HFFc6 (cell line): ENCODE data around the gene HHAT. TPM values are rescaled to one million over a fixed set of nuclear protein-coding genes. Genes with fewer than 3 reads are reported as not detected.
A peak's percentile ranks its signal among the peaks of the same experiment; 100 is the strongest.

Experiments used
- DNase-seq: peaks from one replicate; pipeline ENCODE4 v3.0.0-alpha.2; 2018
- H3K27ac Mint-ChIP-seq: 2 replicates; pipeline ENCODE4 v1.8.0; 2020; ENCODE audit warnings: mild to moderate bottlenecking, mixed read lengths
- H3K27me3 Mint-ChIP-seq: 2 replicates; pipeline ENCODE4 v1.8.0; 2021; ENCODE audit warnings: mild to moderate bottlenecking, moderate library complexity, mixed read lengths; ENCODE audit not compliant: insufficient read depth
- H3K36me3 Mint-ChIP-seq: 2 replicates; pipeline ENCODE4 v1.8.0; 2021; ENCODE audit warnings: low read depth, mixed read lengths
- H3K4me1 Mint-ChIP-seq: 2 replicates; pipeline ENCODE4 v1.8.0; 2020; ENCODE audit warnings: low read depth, mixed read lengths
- H3K4me3 Mint-ChIP-seq: 2 replicates; pipeline ENCODE4 v1.8.0; 2020; ENCODE audit warnings: mild to moderate bottlenecking, moderate library complexity, mixed read lengths
- H3K9me3 Mint-ChIP-seq: 2 replicates; pipeline ENCODE4 v1.8.0; 2020; ENCODE audit warnings: mild to moderate bottlenecking, mixed read lengths
- CTCF ChIP-seq: fragments of 200-600 bp; sonication (generic); IDR thresholded peaks from 2 replicates; pipeline ENCODE4 v1.5.0; 2021; ENCODE audit warnings: antibody characterized with exemption, mild to moderate bottlenecking
- total RNA-seq, 6 experiments: library from RNA; stranded (reverse); fragmentation: NEBNext Ultra II Directional; extraction: Animal tissue kit (Norgen Biotek cat#: 25700); gene quantifications; 2 replicates in 1 of 6; 3 replicates in 5 of 6; pipeline ENCODE4 v1.2.3, GENCODE V29; 2021

HHAT gene
- total RNA-seq, 6 experiments from 2014 or later = 2.8 to 3.9 (median 3.2) TPM

GRCh38 chr1:210591214-210591613 lies 262.5 kb downstream of the HHAT start:
- no peak overlapping the region for H3K27ac Mint-ChIP-seq
- H3K27me3 Mint-ChIP-seq = no peaks in the 10 kb centered on the region
- no peak for TF ChIP-seq CTCF
- H3K9me3 Mint-ChIP-seq = peaks cover 1% of the 10 kb centered on the region
- no peak overlapping the region for H3K4me3 Mint-ChIP-seq
- H3K4me1 Mint-ChIP-seq = peaks cover 9% of the 10 kb centered on the region
- no peak for DNase-seq
- peaks cover 1% of the 10 kb centered on the region for H3K36me3 Mint-ChIP-seq

- Mint-ChIP-seq H3K27me3 (no peaks in the 10 kb centered on the region; the same call in 1 of the 2 replicates), H3K9me3 (peaks cover 7% of the 10 kb centered on the region), H3K27ac (no peak overlapping the region), H3K36me3 (peaks cover 7% of the 10 kb centered on the region), H3K4me1 (peaks cover 35% of the 10 kb centered on the region), H3K4me3 (no peak overlapping the region)
- no peak for DNase-seq
- no peak for TF ChIP-seq CTCF
These were observed 265.9 kb downstream of the HHAT start for GRCh38 chr1:210594605-210595004.

GRCh38 chr1:210596641-210597040 lies 267.9 kb downstream of the HHAT start:
- peaks cover 8% of the 10 kb centered on the region for H3K36me3 Mint-ChIP-seq
- H3K27ac Mint-ChIP-seq = peak overlapping the region; percentile 100
- peaks cover 50% of the 10 kb centered on the region for H3K4me1 Mint-ChIP-seq
- no peak for TF ChIP-seq CTCF
- H3K27me3 Mint-ChIP-seq = peaks cover 1% of the 10 kb centered on the region; the same call in 1 of the 2 replicates
- H3K9me3 Mint-ChIP-seq = peaks cover 7% of the 10 kb centered on the region
- peak overlapping the region; percentile 18; the same call in 1 of the 2 replicates for H3K4me3 Mint-ChIP-seq
- DNase-seq = no peak

DNA sequence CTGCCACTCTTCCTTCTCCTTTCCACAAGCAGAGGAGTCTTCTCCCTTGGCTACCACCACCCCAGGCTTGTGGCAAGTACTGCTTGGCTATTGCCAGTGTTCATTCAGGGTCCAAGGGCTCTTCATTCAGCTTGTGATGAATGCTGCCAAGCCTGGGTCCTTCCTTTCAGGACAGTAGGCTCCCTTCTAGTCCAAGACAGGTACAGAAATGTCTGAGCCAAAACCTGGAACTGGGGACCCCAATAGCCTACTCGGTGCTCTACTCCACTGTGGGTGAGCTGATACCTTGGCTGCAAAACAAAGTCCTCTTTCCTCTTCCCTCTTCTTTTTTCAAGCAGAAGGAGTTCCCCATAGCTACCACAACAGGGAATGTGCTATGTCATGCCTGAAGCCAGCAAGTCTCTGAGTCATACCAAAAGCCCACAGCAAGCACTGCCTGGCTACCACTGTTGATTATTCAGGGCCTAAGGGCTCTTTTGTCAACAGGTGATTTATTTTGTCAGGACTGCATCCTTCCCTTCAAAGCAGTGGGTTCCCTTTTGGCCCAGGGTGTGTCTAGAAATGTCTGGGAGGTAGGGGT lies 268.9 kb downstream of the HHAT start:
- DNase-seq = peak; percentile 96
- H3K27ac Mint-ChIP-seq = peak overlapping the region; percentile 100
- peaks cover 7% of the 10 kb centered on the region for H3K9me3 Mint-ChIP-seq
- H3K4me3 Mint-ChIP-seq = peak overlapping the region; percentile 85
- peaks cover 50% of the 10 kb centered on the region for H3K4me1 Mint-ChIP-seq
- H3K36me3 Mint-ChIP-seq = peaks cover 12% of the 10 kb centered on the region
- H3K27me3 Mint-ChIP-seq = peaks cover 1% of the 10 kb centered on the region; the same call in 1 of the 2 replicates
- no peak for TF ChIP-seq CTCF

- peak overlapping the region; percentile 85 for H3K4me3 Mint-ChIP-seq
- peaks cover 12% of the 10 kb centered on the region for H3K36me3 Mint-ChIP-seq
- peak; percentile 99 for DNase-seq
- H3K27me3 Mint-ChIP-seq = peaks cover 1% of the 10 kb centered on the region; the same call in 1 of the 2 replicates
- peak overlapping the region; percentile 100 for H3K27ac Mint-ChIP-seq
- peaks cover 7% of the 10 kb centered on the region for H3K9me3 Mint-ChIP-seq
- peaks cover 50% of the 10 kb centered on the region for H3K4me1 Mint-ChIP-seq
- TF ChIP-seq CTCF = no peak
These were observed 269.5 kb downstream of the HHAT start for GRCh38 chr1:210598135-210598652.
